Tibial nerve (tissue), 3 donors: ENCODE measurements around the gene NDEL1.

Experiments used
- CTCF ChIP-seq, 5 experiments: fragments of 200-600 bp in 3 of 5; fragments of 450-650 bp in 2 of 5; sonication (generic) in 3 of 5; IDR thresholded peaks; one replicate each; pipeline ENCODE4 v1.5.1; 2016 to 2019; ENCODE audit warnings: antibody characterized with exemption in 5 of 5, mild to moderate bottlenecking in 3 of 5, moderate library complexity in 2 of 5
- POLR2A ChIP-seq, 2 donors: fragments of 450-650 bp; IDR thresholded peaks; one replicate each; pipeline ENCODE4 v1.6.1; 2017; ENCODE audit warnings: antibody characterized with exemption in 2 of 2, mild to moderate bottlenecking in 2 of 2, moderate library complexity in 2 of 2

GRCh38 chr17:8499171-8499570 is 63.5 kb downstream of the NDEL1 start:
- TF ChIP-seq CTCF (IDR thresholded peaks at IDR 0.05) (no peak), POLR2A (IDR thresholded peaks at IDR 0.05) (no peak)
